Measurements from ENCODE around the gene ADGRA1.

ADGRA1 gene

DNA sequence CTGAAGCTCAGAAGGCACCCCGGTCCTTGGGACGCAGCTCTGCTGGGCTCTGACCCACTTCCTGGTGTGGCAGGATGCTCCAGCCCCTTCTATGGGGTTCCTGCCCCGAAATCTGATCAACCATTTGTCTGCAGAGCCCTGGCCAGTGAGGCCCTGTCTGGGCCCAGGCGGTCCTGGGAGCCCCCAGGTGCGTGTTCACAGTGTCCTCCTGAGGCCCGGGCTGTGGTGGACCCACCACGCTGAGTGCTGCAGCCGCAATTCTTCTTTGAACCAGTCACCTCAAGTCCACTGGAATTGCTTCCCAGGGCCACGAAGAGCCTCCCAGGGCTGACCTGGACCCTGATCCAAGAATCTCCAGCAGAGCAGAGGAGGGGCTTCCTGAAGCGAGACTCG, 91.4 kb downstream of the ADGRA1 start:
- no peak for DNase-seq
- TF ChIP-seq POLR2A (IDR thresholded peaks at IDR 0.05; ENCODE audit: low read length) (no peak), GATA1 (IDR thresholded peaks at IDR 0.05; ENCODE audit: low read depth, low read length) (no peak)

DNA sequence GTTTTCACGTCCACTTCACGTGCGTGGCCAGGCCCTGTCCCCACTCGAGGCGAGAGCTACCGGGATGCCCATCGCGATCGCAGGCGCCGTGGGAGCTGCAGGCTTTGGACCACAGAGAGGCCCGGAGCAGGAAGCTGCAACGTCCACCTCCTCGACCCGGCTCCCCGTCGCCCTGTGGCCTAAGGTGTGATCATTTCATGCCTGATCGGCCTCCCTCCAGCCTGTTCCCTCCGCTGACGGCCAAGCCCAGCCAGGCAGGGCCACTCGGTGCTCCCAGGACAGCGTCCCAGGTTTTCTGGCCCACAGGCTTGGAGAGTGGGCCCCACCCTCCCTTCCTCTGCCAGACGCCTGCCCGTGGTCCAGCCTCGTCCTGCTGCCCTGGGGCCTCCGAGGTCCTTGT, 91.9 kb downstream of the ADGRA1 start:
- DNase-seq = no peak
- TF ChIP-seq GATA1 (IDR thresholded peaks at IDR 0.05; ENCODE audit: low read depth, low read length) (no peak), POLR2A (IDR thresholded peaks at IDR 0.05; ENCODE audit: low read length) (no peak)

DNA sequence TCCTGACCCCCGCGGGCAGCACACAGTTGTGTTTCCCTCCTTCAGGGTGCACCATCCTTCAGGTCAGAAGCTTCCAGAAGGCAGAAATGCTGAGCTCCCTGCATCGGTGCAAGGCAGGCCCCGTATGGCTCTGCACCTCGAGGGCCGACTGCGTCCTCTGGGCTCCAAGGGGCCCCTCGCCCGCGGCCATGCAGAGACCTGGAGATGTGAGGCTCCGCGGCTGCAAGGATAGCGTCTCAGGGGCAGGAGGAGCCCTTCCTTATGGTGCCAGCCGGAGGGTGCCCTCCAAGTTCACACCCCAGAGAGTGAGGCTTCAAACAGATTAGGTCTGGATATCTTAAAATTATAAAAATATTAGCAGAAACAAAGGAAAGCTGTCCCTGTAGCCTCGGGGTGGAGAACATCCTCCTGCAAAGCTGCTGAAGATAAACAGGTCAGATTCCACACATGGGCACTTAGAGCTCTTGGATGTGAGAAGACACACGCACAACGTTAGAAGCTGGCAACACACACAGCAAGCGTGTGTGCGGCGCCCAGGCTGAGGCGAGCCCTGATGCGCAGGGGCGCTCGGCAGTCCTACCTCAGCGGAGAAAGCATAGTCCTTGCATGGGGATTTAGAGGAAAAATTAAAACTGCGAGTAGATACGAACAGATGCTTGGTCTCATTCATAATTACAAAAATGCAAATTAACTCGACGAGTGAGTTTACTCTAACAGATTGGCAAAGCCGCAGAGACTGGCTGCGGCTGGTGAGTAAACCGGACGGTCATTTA, 92.7 kb downstream of the ADGRA1 start:
- no peak for TF ChIP-seq GATA1 (IDR thresholded peaks at IDR 0.05; ENCODE audit: low read depth, low read length)
- TF ChIP-seq POLR2A (IDR thresholded peaks at IDR 0.05; ENCODE audit: low read length) = no peak
- DNase-seq = no peak

DNA sequence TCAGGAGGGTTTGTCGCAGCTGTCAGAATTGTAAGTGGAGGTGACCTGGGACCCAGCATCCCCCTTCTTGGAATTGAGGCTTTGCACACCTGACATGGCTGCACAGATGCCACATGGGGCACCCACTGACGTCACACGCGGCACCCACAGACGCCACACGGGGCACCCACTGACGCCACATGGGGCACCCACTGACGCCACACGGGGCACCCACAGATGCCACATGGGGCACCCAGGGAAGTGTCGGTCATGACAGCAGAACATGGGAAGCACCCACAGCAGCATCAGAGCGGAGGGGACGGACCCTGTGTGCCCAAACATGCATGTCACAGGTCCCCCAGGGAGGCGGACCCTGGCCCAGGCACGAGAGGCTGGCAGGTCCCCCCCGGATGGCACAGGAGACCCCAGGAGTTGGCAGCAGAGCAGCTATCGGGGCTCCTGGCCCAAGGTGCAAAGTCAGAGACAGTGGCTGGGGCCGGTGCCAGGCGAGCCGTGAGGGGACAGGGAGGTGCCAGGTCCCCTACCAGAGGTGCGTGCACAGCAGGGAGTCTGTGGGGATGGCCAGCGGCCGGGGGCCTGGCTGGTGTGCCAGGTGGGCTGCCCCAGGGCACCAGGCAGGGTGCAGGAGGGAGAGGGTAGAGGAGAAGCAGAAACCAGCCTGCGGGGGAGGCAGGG, 93.4 kb downstream of the ADGRA1 start:
- TF ChIP-seq GATA1 (IDR thresholded peaks at IDR 0.05; ENCODE audit: low read depth, low read length) (no peak), POLR2A (IDR thresholded peaks at IDR 0.05; ENCODE audit: low read length) (no peak)
- no peak for DNase-seq
